Activated CD4-positive, alpha-beta T cell treated with anti-CD3 and anti-CD28 coated beads, Interleukin-2, Interleukin-4, amounts not matched to agents 100 ng/mL and 50 ng/mL, durations not matched to agents 16 hours and 8 hours (primary cell): ENCODE results near the gene F8A3.
"Not testable (repeated sequence)": the region's sequence is repeated elsewhere in the genome, so short reads cannot be mapped to it uniquely, and the experiment has no call there.

Experiments used
- DNase-seq: peaks from one replicate; pipeline ENCODE4 v3.0.0-alpha.2; 2020; ENCODE audit warnings: low spot score

Gene F8A3

GRCh38 chrX:155458471-155458870 is at the start of gene F8A3:
TSS of gene F8A3 (minus strand) at chrX:155458620. CDS start at chrX:155458600, 20 bp downstream.
- DNase-seq: not testable (repeated sequence)

GRCh38 chrX:155505296-155505695 is 46.9 kb upstream of the F8A3 start:
- no peak for DNase-seq

GRCh38 chrX:155495134-155495533 is 36.7 kb upstream of the F8A3 start:
- DNase-seq: not testable (repeated sequence)

- DNase-seq: not testable (repeated sequence)
Measured at GRCh38 chrX:155491421-155491820, 33.0 kb upstream of the F8A3 start.

- DNase-seq: not testable (repeated sequence)
Measured at GRCh38 chrX:155477136-155477535, 18.7 kb upstream of the F8A3 start.

GRCh38 chrX:155466269-155466938 is 8.0 kb upstream of the F8A3 start:
- DNase-seq: not testable (repeated sequence)

- not testable (repeated sequence) for DNase-seq
Measured at GRCh38 chrX:155460501-155460900, 2.1 kb upstream of the F8A3 start.

GRCh38 chrX:155457761-155458447 is 516 bp downstream of the F8A3 start:
- DNase-seq: not testable (repeated sequence)

GRCh38 chrX:155441097-155441496 is 17.3 kb downstream of the F8A3 start:
- no peak for DNase-seq

GRCh38 chrX:155435744-155436112 is 22.7 kb downstream of the F8A3 start:
- DNase-seq: no peak

- DNase-seq: no peak
Measured at GRCh38 chrX:155434906-155435743, 23.3 kb downstream of the F8A3 start.

GRCh38 chrX:155417769-155418168 is 40.7 kb downstream of the F8A3 start:
- no peak for DNase-seq
